ENCODE measurements around the gene SLC35G3.
"Not testable (repeated sequence)": the region's sequence is repeated elsewhere in the genome, so short reads cannot be mapped to it uniquely, and the experiment has no call there.

Gene SLC35G3
- long read RNA-seq, donor 1: 0 reads
- long read RNA-seq, donor 2, partial matches to known transcripts: 0 of 4 reads
- long read RNA-seq, donor 2, other reads (novel, unspliced or antisense): 0 of 4 reads
- long read RNA-seq, donor 3: 0 reads
- long read RNA-seq, donor 4: 0 reads
- long read RNA-seq, donor 5: 0 reads
- long read RNA-seq, donor 6, partial matches to known transcripts: 0 of 1 reads
- long read RNA-seq, donor 6, other reads (novel, unspliced or antisense): 0 of 1 reads
- long read RNA-seq, donor 7: 0 reads
- long read RNA-seq, donor 8: 0 reads

- not testable (repeated sequence) for DNase-seq
Measured at GRCh38 chr17:35194001-35194400, at the start of gene SLC35G3. SLC35G3 (minus strand) TSS chr17:35194393; CDS start chr17:35194307, 86 bp downstream.

- no peak for DNase-seq
Measured at GRCh38 chr17:35243561-35244340, 49.6 kb upstream of the SLC35G3 start.

- peak; percentile 91 for DNase-seq
Measured at GRCh38 chr17:35242805-35243560, 48.8 kb upstream of the SLC35G3 start, which contains the start of gene SLFN5. SLFN5 (plus strand) TSS chr17:35243072; CDS start chr17:35258691, 15,619 bp downstream.

- DNase-seq: peak; percentile 87
Measured at GRCh38 chr17:35242158-35242804, 48.1 kb upstream of the SLC35G3 start.

GRCh38 chr17:35241520-35241919 is 47.3 kb upstream of the SLC35G3 start:
- DNase-seq: no peak

- no peak for DNase-seq
Measured at GRCh38 chr17:35240861-35241260, 46.7 kb upstream of the SLC35G3 start.

GRCh38 chr17:35239823-35240222 is 45.6 kb upstream of the SLC35G3 start:
- no peak for DNase-seq

- DNase-seq: no peak
Measured at GRCh38 chr17:35238821-35239220, 44.6 kb upstream of the SLC35G3 start.

- DNase-seq: no peak
Measured at GRCh38 chr17:35236821-35237220, 42.6 kb upstream of the SLC35G3 start.

- no peak for DNase-seq
Measured at GRCh38 chr17:35235917-35236316, 41.7 kb upstream of the SLC35G3 start.

- no peak for DNase-seq
Measured at GRCh38 chr17:35235289-35235688, 41.1 kb upstream of the SLC35G3 start.

- not testable (repeated sequence) for DNase-seq
Measured at GRCh38 chr17:35234315-35234714, 40.1 kb upstream of the SLC35G3 start.

GRCh38 chr17:35229638-35230037 is 35.4 kb upstream of the SLC35G3 start:
- DNase-seq: no peak

GRCh38 chr17:35227546-35227945 is 33.4 kb upstream of the SLC35G3 start:
- no peak for DNase-seq

- no peak for DNase-seq
Measured at GRCh38 chr17:35224436-35224835, 30.2 kb upstream of the SLC35G3 start.

GRCh38 chr17:35222452-35222851 is 28.3 kb upstream of the SLC35G3 start:
- DNase-seq: no peak

- DNase-seq: no peak
Measured at GRCh38 chr17:35218915-35219314, 24.7 kb upstream of the SLC35G3 start.

GRCh38 chr17:35217107-35217506 is 22.9 kb upstream of the SLC35G3 start:
- no peak for DNase-seq

GRCh38 chr17:35214631-35215273 is 20.6 kb upstream of the SLC35G3 start:
- no peak for DNase-seq

GRCh38 chr17:35214192-35214591 is 20.0 kb upstream of the SLC35G3 start:
- DNase-seq: no peak

- no peak for DNase-seq
Measured at GRCh38 chr17:35213412-35213940, 19.3 kb upstream of the SLC35G3 start.

GRCh38 chr17:35212668-35213067 is 18.5 kb upstream of the SLC35G3 start:
- no peak for DNase-seq

Data from right kidney (tissue), 9 donors.